ENCODE measurements around the gene SHCBP1.

DNA sequence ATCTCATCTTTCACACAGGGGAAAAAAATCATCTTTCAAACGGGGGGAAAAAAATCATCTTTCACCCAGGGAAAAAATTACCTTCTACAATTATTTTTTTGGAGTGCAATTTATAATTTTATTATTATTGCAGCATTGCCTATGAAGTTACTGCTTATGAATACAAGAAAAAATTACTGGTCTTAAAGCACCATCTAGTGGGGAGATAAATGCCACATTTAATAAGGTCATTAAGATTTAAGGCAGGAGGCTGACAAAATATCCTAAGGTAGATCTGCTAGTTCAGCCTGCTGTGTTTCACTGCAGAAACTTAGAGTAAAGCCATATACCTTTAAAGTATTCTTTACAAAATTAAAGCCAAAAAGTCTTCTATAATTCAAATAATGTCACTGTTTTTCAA lies 13.7 kb downstream of the SHCBP1 start:
- TF ChIP-seq, protein P1, sequence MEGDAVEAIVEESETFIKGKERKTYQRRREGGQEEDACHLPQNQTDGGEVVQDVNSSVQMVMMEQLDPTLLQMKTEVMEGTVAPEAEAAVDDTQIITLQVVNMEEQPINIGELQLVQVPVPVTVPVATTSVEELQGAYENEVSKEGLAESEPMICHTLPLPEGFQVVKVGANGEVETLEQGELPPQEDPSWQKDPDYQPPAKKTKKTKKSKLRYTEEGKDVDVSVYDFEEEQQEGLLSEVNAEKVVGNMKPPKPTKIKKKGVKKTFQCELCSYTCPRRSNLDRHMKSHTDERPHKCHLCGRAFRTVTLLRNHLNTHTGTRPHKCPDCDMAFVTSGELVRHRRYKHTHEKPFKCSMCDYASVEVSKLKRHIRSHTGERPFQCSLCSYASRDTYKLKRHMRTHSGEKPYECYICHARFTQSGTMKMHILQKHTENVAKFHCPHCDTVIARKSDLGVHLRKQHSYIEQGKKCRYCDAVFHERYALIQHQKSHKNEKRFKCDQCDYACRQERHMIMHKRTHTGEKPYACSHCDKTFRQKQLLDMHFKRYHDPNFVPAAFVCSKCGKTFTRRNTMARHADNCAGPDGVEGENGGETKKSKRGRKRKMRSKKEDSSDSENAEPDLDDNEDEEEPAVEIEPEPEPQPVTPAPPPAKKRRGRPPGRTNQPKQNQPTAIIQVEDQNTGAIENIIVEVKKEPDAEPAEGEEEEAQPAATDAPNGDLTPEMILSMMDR (IDR thresholded peaks at IDR 0.05), result peak; percentile 27
- no peak for TF ChIP-seq EZH2phosphoT487 (IDR thresholded peaks at IDR 0.05)
